ENCODE data around the gene CTSC. TPM values are rescaled to one million over a fixed set of nuclear protein-coding genes. Genes with fewer than 3 reads are reported as not detected.

Gene CTSC
- total RNA-seq, 1 experiment from 2014 or later = 119 TPM

- no peaks in the 10 kb centered on the region for H3F3A ChIP-seq (ENCODE audit: insufficient read depth, low read depth)
- no peaks in the 10 kb centered on the region for H3K27me3 ChIP-seq (ENCODE audit: insufficient read depth, low read depth)
- BruUV-seq (replicated peaks) = no TSS peak
- POLR2A ChIA-PET (ENCODE audit: unreplicated experiment) = no interaction called here
- H2AFZ ChIP-seq = no peak overlapping the region
- no peaks in the 10 kb centered on the region for H4K20me1 ChIP-seq (ENCODE audit: insufficient read depth)
- no peaks in the 10 kb centered on the region for H3K9me2 ChIP-seq (ENCODE audit: insufficient read depth)
- no peak for DNase-seq
- intact Hi-C loops (cut with micrococcal nuclease; ENCODE audit: unreplicated experiment) = no loop called here
- H3K36me3 ChIP-seq (ENCODE audit: low read depth) = no peaks in the 10 kb centered on the region
- H3K4me2 ChIP-seq = no peak overlapping the region
- H3K9me3 ChIP-seq (ENCODE audit: insufficient read depth, low read depth) = no peaks in the 10 kb centered on the region; the same call in 1 of the 2 replicates
- no peaks in the 10 kb centered on the region for H3K4me1 ChIP-seq (replicated peaks; ENCODE audit: insufficient read depth)
- CTCF ChIA-PET = no interaction called here
- no peak overlapping the region for H3K4me3 ChIP-seq
- H3K27ac ChIP-seq = no peak overlapping the region
- TF ChIP-seq CTCF (conservative IDR thresholded peaks at IDR 0.05) = no peak
- TF ChIP-seq EZH2 (IDR thresholded peaks at IDR 0.05; ENCODE audit: low read depth) = no peak
- H3K79me2 ChIP-seq (ENCODE audit: low read depth) = no peaks in the 10 kb centered on the region
These were observed 71.4 kb downstream of the CTSC start for GRCh38 chr11:88266157-88266556.

- Histone ChIP-seq H3K9me3 (ENCODE audit: insufficient read depth, low read depth) (peaks cover 9% of the 10 kb centered on the region; the same call in 1 of the 2 replicates), H3K4me3 (no peak overlapping the region), H2AFZ (no peak overlapping the region), H3K27me3 (ENCODE audit: insufficient read depth, low read depth) (no peaks in the 10 kb centered on the region), H3K36me3 (ENCODE audit: low read depth) (no peaks in the 10 kb centered on the region), H3F3A (ENCODE audit: insufficient read depth, low read depth) (no peaks in the 10 kb centered on the region), H3K27ac (no peak overlapping the region), H3K4me2 (no peak overlapping the region), H3K9me2 (ENCODE audit: insufficient read depth) (no peaks in the 10 kb centered on the region), H4K20me1 (ENCODE audit: insufficient read depth) (no peaks in the 10 kb centered on the region), H3K79me2 (ENCODE audit: low read depth) (no peaks in the 10 kb centered on the region), H3K4me1 (replicated peaks; ENCODE audit: insufficient read depth) (no peaks in the 10 kb centered on the region)
- no peak for DNase-seq
- intact Hi-C loops (cut with micrococcal nuclease; ENCODE audit: unreplicated experiment) = no loop called here
- no TSS peak for BruUV-seq (replicated peaks)
- CTCF ChIA-PET = no interaction called here
- TF ChIP-seq EZH2 (IDR thresholded peaks at IDR 0.05; ENCODE audit: low read depth) (no peak), CTCF (conservative IDR thresholded peaks at IDR 0.05) (no peak)
- POLR2A ChIA-PET (ENCODE audit: unreplicated experiment) = no interaction called here
These were observed 78.1 kb downstream of the CTSC start for GRCh38 chr11:88259431-88259830.

GRCh38 chr11:88252208-88252607, 85.3 kb downstream of the CTSC start:
- no peak overlapping the region for H3K4me3 ChIP-seq
- intact Hi-C loops (cut with micrococcal nuclease; ENCODE audit: unreplicated experiment) = no loop called here
- BruUV-seq (replicated peaks) = no TSS peak
- no peaks in the 10 kb centered on the region for H4K20me1 ChIP-seq (ENCODE audit: insufficient read depth)
- no peak overlapping the region for H3K4me2 ChIP-seq
- no peaks in the 10 kb centered on the region for H3K4me1 ChIP-seq (replicated peaks; ENCODE audit: insufficient read depth)
- no peaks in the 10 kb centered on the region for H3K9me2 ChIP-seq (ENCODE audit: insufficient read depth)
- CTCF ChIA-PET = no interaction called here
- POLR2A ChIA-PET (ENCODE audit: unreplicated experiment) = no interaction called here
- H3K27me3 ChIP-seq (ENCODE audit: insufficient read depth, low read depth) = no peaks in the 10 kb centered on the region
- no peak for DNase-seq
- no peak overlapping the region for H2AFZ ChIP-seq
- H3K36me3 ChIP-seq (ENCODE audit: low read depth) = no peaks in the 10 kb centered on the region
- H3K79me2 ChIP-seq (ENCODE audit: low read depth) = no peaks in the 10 kb centered on the region
- H3F3A ChIP-seq (ENCODE audit: insufficient read depth, low read depth) = no peaks in the 10 kb centered on the region
- H3K9me3 ChIP-seq (ENCODE audit: insufficient read depth, low read depth) = peaks cover 4% of the 10 kb centered on the region; the same call in 1 of the 2 replicates
- H3K27ac ChIP-seq = no peak overlapping the region
- no peak for TF ChIP-seq CTCF (conservative IDR thresholded peaks at IDR 0.05)

Measured in PC-9 (cell line).